SJCRH30 (cell line): ENCODE results near the gene TMEM161A. TPM values are rescaled to one million over a fixed set of nuclear protein-coding genes. Genes with fewer than 3 reads are reported as not detected.
"Not testable (repeated sequence)": the region's sequence is repeated elsewhere in the genome, so short reads cannot be mapped to it uniquely, and the experiment has no call there.

Experiments
- DNase-seq, 2 experiments: peaks; one replicate each; pipeline ENCODE4 v3.0.0-alpha.2; 2015 to 2020
- H3K27ac ChIP-seq: fragments of 250-450 bp; sonication (Bioruptor Pico); 2 replicates; pipeline ENCODE4 v1.5.1; 2020; ENCODE audit warnings: mild to moderate bottlenecking, moderate library complexity
- H3K27me3 ChIP-seq: fragments of 250-450 bp; sonication (Bioruptor Pico); 2 replicates; pipeline ENCODE4 v1.5.1; 2020; ENCODE audit warnings: mild to moderate bottlenecking, moderate library complexity
- H3K36me3 ChIP-seq: fragments of 250-450 bp; sonication (Bioruptor Pico); 2 replicates; pipeline ENCODE4 v1.5.1; 2020; ENCODE audit warnings: mild to moderate bottlenecking, moderate library complexity
- H3K4me1 ChIP-seq: fragments of 250-450 bp; sonication (Bioruptor Pico); 2 replicates; pipeline ENCODE4 v1.5.1; 2020; ENCODE audit warnings: mild to moderate bottlenecking, moderate library complexity
- H3K4me3 ChIP-seq: fragments of 250-450 bp; sonication (Bioruptor Pico); 2 replicates; pipeline ENCODE4 v1.5.1; 2020; ENCODE audit warnings: mild to moderate bottlenecking, moderate library complexity
- H3K9me3 ChIP-seq: fragments of 250-450 bp; sonication (Bioruptor Pico); replicated peaks from 2 replicates; pipeline ENCODE4 v1.5.1; 2020; ENCODE audit warnings: mild to moderate bottlenecking, moderate library complexity
- total RNA-seq: library from RNA; depleted of rRNA; stranded (reverse); fragments of >200 nt; shearing (Covaris generic); gene quantifications from 2 replicates; pipeline ENCODE4 v1.2.3, GENCODE V29; 2014

Gene TMEM161A
- total RNA-seq, 1 experiment from 2014 or later = 23.4 TPM

- H3K36me3 ChIP-seq = no peaks in the 10 kb centered on the region
These were observed 35.1 kb downstream of the TMEM161A start for GRCh38 chr19:19103167-19103566.

GRCh38 chr19:19102566-19102965, 35.7 kb downstream of the TMEM161A start:
- H3K36me3 ChIP-seq, H3K4me3 ChIP-seq, H3K9me3 ChIP-seq, H3K27me3 ChIP-seq, H3K4me1 ChIP-seq, H3K27ac ChIP-seq, DNase-seq: not testable (repeated sequence)

More at GRCh38 chr19:19103167-19103566, 35.1 kb downstream of the TMEM161A start:
- no peaks in the 10 kb centered on the region for H3K27me3 ChIP-seq
- DNase-seq = no peak
- H3K9me3 ChIP-seq = no peaks in the 10 kb centered on the region
- no peak overlapping the region for H3K27ac ChIP-seq
- no peak overlapping the region for H3K4me3 ChIP-seq
- peaks cover 4% of the 10 kb centered on the region; the same call in 1 of the 2 replicates for H3K4me1 ChIP-seq

- H3K4me1 ChIP-seq = peaks cover 4% of the 10 kb centered on the region; the same call in 1 of the 2 replicates
- no peak overlapping the region for H3K27ac ChIP-seq
- H3K9me3 ChIP-seq = no peaks in the 10 kb centered on the region
- DNase-seq = no peak
- no peak overlapping the region for H3K4me3 ChIP-seq
- H3K36me3 ChIP-seq = no peaks in the 10 kb centered on the region
- H3K27me3 ChIP-seq = no peaks in the 10 kb centered on the region
These were observed 36.7 kb downstream of the TMEM161A start for GRCh38 chr19:19101540-19101939.

- Histone ChIP-seq H3K4me1 (no peaks in the 10 kb centered on the region), H3K27ac (no peak overlapping the region), H3K36me3 (no peaks in the 10 kb centered on the region), H3K27me3 (no peaks in the 10 kb centered on the region), H3K4me3 (no peak overlapping the region), H3K9me3 (no peaks in the 10 kb centered on the region)
- no peak for DNase-seq
These were observed 39.3 kb downstream of the TMEM161A start for GRCh38 chr19:19098703-19099632.

DNA sequence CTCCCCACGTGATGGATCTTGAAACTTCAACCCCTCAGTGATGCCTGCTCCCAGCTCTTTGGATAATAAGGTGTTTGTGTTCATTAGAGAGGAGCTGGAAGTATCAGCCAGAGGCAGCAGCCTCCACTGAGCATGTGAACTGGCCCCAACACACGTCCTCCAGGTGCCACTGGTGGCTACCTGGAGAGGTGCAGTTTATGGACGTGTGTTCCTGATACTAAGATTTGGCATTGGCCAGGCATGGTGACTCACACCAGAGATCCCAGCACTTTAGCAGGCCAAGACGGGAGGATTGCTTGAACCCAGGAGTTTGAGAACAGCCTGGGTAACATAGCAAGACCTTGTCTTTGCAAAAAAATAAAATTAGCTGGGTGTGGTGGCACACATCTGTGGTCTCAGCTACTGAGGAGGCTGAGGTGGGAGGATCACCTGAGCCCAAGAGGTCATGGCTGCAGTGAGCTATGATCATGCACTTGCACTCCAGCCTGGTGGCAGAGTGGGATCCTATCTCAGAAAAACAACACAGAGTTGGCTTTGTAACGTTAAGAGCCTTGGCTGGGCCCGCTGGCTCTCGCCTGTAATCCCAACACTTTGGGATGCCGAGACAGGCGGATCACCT, 40.1 kb downstream of the TMEM161A start:
- DNase-seq = no peak
- no peaks in the 10 kb centered on the region for H3K27me3 ChIP-seq

DNA sequence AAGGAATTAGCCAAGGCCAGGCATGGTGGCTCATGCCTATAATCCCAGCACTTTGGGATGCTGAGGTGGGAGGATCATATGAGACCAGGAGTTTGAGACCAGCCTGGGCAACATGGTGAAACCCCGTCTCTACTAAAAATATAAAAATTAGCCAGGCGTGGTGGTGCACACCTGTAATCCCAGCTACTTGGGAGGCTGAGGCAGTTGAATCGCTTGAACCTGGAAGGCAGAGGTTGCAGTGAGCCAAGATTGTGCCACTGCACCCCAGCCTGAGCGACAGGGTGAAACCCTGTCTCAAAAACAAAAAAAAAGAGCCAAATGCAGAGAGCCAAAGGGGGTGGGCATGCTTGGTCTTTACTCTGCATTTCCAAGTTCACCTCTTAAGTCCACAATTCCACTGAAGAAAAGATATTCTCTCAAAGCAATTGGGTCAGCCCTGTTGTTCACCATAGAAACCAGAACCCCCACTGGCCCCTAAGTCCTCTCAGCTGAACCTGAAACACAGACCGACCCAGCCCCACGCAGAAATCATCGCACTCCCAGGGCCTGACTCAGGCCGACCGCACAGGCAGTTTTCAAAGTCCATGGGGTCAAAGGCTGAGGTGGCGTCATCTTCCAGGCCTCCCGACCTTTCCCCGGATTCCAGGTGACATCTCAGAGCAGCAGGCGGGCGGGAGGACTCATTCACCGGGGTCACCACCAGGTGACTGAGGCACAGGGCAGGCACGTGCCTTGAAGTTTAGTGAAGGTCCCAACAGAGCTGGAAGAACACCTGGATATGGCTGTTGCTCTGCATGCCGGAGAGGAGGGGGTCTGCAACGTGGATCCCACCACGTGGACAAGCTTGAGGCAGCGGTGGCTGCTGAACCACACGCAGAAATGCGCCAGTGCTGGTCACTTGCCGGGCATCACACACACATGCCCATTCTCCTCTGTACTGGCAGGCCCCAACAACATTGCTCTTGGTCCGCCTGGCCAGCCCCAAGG, 41.3 kb downstream of the TMEM161A start:
- Histone ChIP-seq H3K9me3 (no peaks in the 10 kb centered on the region), H3K4me1 (no peaks in the 10 kb centered on the region), H3K4me3 (no peak overlapping the region), H3K27ac (no peak overlapping the region), H3K27me3 (no peaks in the 10 kb centered on the region), H3K36me3 (no peaks in the 10 kb centered on the region)
- DNase-seq = no peak

More for the DNA sequence above, 40.1 kb downstream of the TMEM161A start:
- H3K9me3 ChIP-seq = no peaks in the 10 kb centered on the region
- H3K36me3 ChIP-seq = no peaks in the 10 kb centered on the region
- no peak overlapping the region for H3K27ac ChIP-seq
- no peaks in the 10 kb centered on the region for H3K4me1 ChIP-seq
- H3K4me3 ChIP-seq = no peak overlapping the region

DNA sequence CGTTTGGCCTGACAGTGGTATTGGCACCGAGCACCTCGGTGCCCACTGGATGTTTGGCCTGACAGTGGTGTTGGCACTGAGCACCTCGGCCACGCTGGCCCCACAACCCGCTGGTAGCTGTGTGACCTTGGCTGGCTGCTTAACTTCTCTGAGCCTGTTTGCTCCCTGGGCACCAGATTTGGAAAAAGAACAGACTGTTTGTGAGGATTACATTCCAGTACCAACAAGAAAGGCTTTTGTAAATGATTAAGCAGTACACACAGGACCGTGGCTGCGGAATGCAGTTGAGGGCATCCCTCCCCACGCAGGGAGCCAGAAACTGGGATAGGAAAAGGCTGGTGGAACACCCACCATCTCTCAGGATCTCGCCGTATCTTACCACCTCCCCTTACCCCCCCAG, 42.6 kb downstream of the TMEM161A start:
- Histone ChIP-seq H3K4me3 (no peak overlapping the region), H3K27me3 (no peaks in the 10 kb centered on the region), H3K4me1 (no peaks in the 10 kb centered on the region), H3K36me3 (no peaks in the 10 kb centered on the region), H3K27ac (no peak overlapping the region), H3K9me3 (no peaks in the 10 kb centered on the region)
- no peak for DNase-seq

DNA sequence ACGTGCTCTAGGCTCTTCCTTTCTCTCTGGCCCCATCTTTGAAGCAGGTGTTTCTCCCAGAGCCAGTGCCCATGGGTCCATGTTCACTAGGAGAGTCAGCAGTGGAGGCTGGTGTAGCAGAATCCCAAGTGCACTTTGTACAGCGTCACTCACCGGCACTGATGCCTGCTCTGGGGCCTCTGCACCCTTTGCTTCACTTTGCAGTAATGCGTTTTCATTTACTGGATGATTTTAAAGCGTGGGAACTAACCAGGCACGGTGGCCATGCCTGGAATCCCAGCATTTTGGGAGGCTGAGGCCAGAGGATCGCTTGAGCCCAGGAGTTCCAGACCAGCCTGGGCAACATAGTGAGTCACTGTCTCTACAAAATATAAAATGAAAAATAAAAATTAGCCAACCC, 43.8 kb downstream of the TMEM161A start:
- Histone ChIP-seq H3K27me3 (no peaks in the 10 kb centered on the region), H3K4me1 (no peaks in the 10 kb centered on the region), H3K9me3 (no peaks in the 10 kb centered on the region), H3K36me3 (no peaks in the 10 kb centered on the region), H3K27ac (no peak overlapping the region), H3K4me3 (no peak overlapping the region)
- DNase-seq = no peak

DNA sequence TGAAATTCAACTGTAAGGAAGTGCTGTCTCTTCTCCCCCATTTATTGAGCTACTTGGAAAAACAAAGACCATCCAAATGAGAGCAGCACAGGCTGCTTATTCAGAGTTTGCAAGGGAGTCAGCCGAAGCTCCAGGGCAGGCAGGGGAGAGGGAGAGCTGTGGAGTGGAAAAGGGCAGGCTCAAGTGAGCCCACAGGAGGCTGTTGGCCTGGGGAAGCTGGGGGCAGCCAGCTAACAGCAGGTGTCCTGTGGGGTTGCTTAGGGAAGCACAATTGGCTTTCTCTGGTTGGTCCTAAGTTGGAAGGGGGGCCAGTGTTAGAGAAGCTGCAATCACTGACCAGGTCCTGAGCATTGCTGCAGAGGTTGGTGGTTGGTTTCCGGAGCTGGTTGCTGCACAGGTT, 50.6 kb downstream of the TMEM161A start:
- H3K27ac ChIP-seq = no peak overlapping the region
- DNase-seq = no peak
- no peaks in the 10 kb centered on the region for H3K4me1 ChIP-seq
- H3K36me3 ChIP-seq = no peaks in the 10 kb centered on the region
- H3K27me3 ChIP-seq = no peaks in the 10 kb centered on the region
- H3K4me3 ChIP-seq = no peak overlapping the region
- no peaks in the 10 kb centered on the region for H3K9me3 ChIP-seq

- Histone ChIP-seq H3K27me3 (no peaks in the 10 kb centered on the region), H3K4me1 (no peaks in the 10 kb centered on the region), H3K9me3 (no peaks in the 10 kb centered on the region), H3K4me3 (no peak overlapping the region), H3K36me3 (no peaks in the 10 kb centered on the region), H3K27ac (no peak overlapping the region)
- DNase-seq = no peak
These were observed 54.7 kb downstream of the TMEM161A start for GRCh38 chr19:19083413-19084178.

DNA sequence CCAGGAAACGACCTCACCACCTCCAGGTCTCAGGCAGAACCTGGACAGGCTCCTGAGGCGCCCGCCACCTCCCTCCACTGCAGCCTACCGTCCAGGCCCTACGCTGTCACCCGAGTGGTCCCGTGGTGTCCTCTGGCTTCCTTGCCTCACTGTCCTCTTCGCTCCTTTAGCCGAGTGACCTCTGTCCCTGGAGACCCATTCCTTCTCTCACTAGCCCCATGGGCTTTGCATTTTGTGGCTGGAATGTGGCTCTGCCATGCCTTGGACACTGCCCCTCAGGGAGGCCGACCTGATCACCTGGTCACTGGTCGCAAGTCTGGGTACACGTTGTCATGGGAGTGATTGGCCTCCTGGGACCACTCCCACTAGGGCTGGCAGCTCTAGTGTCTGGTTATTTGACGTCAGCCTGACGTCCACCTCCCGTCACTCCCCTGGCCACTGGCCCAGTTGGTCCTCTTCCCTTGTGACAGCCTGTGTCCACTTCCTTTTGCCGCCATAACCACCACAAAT, 56.6 kb downstream of the TMEM161A start:
- no peak for DNase-seq
- H3K4me3 ChIP-seq = no peak overlapping the region

GRCh38 chr19:19079571-19079970, 58.7 kb downstream of the TMEM161A start:
- Histone ChIP-seq H3K36me3 (no peaks in the 10 kb centered on the region), H3K4me3 (no peak overlapping the region), H3K27ac (no peak overlapping the region), H3K9me3 (no peaks in the 10 kb centered on the region), H3K4me1 (peaks cover under 1% of the 10 kb centered on the region; the same call in 1 of the 2 replicates), H3K27me3 (no peaks in the 10 kb centered on the region)
- no peak for DNase-seq

More for the DNA sequence above, 56.6 kb downstream of the TMEM161A start:
- H3K9me3 ChIP-seq = no peaks in the 10 kb centered on the region
- H3K36me3 ChIP-seq = no peaks in the 10 kb centered on the region
- no peaks in the 10 kb centered on the region for H3K4me1 ChIP-seq
- no peak overlapping the region for H3K27ac ChIP-seq
- no peaks in the 10 kb centered on the region for H3K27me3 ChIP-seq

DNA sequence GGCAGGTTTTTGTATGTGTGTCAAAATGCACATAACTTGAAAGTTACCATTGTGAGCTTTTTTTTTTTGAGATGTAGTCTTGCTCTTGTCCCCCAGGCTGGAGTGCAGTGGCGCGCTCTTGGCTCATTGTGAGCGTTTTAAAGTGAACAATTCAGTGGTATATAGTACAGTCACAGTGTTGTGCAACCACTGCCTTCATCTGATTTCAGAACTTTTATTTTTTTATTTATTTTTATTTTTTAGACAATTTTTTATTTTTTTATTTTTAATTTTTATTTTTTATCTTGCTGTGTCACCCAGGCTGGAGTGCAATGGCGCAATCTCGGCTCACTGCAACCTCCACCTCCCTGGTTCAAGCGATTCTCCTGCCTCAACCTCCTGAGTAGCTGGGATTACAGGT, 59.5 kb downstream of the TMEM161A start:
- Histone ChIP-seq H3K9me3 (no peaks in the 10 kb centered on the region), H3K27me3 (no peaks in the 10 kb centered on the region), H3K27ac (no peak overlapping the region), H3K4me3 (no peak overlapping the region), H3K4me1 (peaks cover 8% of the 10 kb centered on the region; the same call in 1 of the 2 replicates), H3K36me3 (no peaks in the 10 kb centered on the region)
- no peak for DNase-seq

GRCh38 chr19:19077103-19077502, 61.2 kb downstream of the TMEM161A start:
- Histone ChIP-seq H3K27ac (no peak overlapping the region), H3K27me3 (no peaks in the 10 kb centered on the region), H3K4me1 (peaks cover 11% of the 10 kb centered on the region; the same call in 1 of the 2 replicates), H3K9me3 (no peaks in the 10 kb centered on the region), H3K4me3 (no peak overlapping the region), H3K36me3 (no peaks in the 10 kb centered on the region)
- no peak for DNase-seq
